ENCODE measurements around the gene FAM72B. TPM values are rescaled to one million over a fixed set of nuclear protein-coding genes. Genes with fewer than 3 reads are reported as not detected.

Gene FAM72B
- total RNA-seq, result 0.10 and 0.12 TPM in 2 replicates

GRCh38 chr1:121184290-121185127 lies at the start of gene FAM72B, which contains the start of gene SRGAP2C:
FAM72B (minus strand) TSS chr1:121184340; CDS start chr1:121183489, 851 bp downstream.
SRGAP2C (plus strand) TSS chr1:121184975; CDS start chr1:121187447, 2,472 bp downstream.

Other genes starting within 250 kb of the FAM72B start
- 13.1 and 13.2 TPM in 2 replicates for gene SRGAP2C, start 635 bp upstream of the FAM72B start, total RNA-seq